Measurements from ENCODE around the gene ARL8A.
A peak's percentile ranks its signal among the peaks of the same experiment; 100 is the strongest.
"Not testable (repeated sequence)": the region's sequence is repeated elsewhere in the genome, so short reads cannot be mapped to it uniquely, and the experiment has no call there.

The ARL8A gene

GRCh38 chr1:202176949-202177927 lies 32.7 kb upstream of the ARL8A start:
- DNase-seq (ENCODE audit: low read depth in 1 of 2, low spot score in 1 of 2) = no peak

- no peak for DNase-seq (ENCODE audit: low read depth in 1 of 2, low spot score in 1 of 2)
Measured at GRCh38 chr1:202173993-202174392, 29.5 kb upstream of the ARL8A start.

- DNase-seq (ENCODE audit: low read depth in 1 of 2, low spot score in 1 of 2) = no peak
Measured at GRCh38 chr1:202172015-202172355, 27.4 kb upstream of the ARL8A start.

GRCh38 chr1:202171292-202172014 lies 26.9 kb upstream of the ARL8A start:
- DNase-seq (ENCODE audit: low read depth in 1 of 2, low spot score in 1 of 2) = no peak

- no peak for DNase-seq (ENCODE audit: low read depth in 1 of 2, low spot score in 1 of 2)
Measured at GRCh38 chr1:202170726-202171125, 26.2 kb upstream of the ARL8A start.

GRCh38 chr1:202168861-202169260 lies 24.3 kb upstream of the ARL8A start:
- DNase-seq (ENCODE audit: low read depth in 1 of 2, low spot score in 1 of 2) = no peak

GRCh38 chr1:202167708-202168415 lies 23.3 kb upstream of the ARL8A start:
- no peak for DNase-seq (ENCODE audit: low read depth in 1 of 2, low spot score in 1 of 2)

GRCh38 chr1:202167054-202167453 lies 22.5 kb upstream of the ARL8A start:
- DNase-seq (ENCODE audit: low read depth in 1 of 2, low spot score in 1 of 2) = not testable (repeated sequence)

GRCh38 chr1:202165942-202166843 lies 21.7 kb upstream of the ARL8A start:
- no peak for DNase-seq (ENCODE audit: low read depth in 1 of 2, low spot score in 1 of 2)

GRCh38 chr1:202165267-202165941 lies 20.9 kb upstream of the ARL8A start:
- no peak for DNase-seq (ENCODE audit: low read depth in 1 of 2, low spot score in 1 of 2)

GRCh38 chr1:202164271-202165037 lies 19.9 kb upstream of the ARL8A start:
- peak; percentile 50 to 59 for DNase-seq (ENCODE audit: low read depth in 1 of 2, low spot score in 1 of 2)

GRCh38 chr1:202163281-202164270 lies 19.0 kb upstream of the ARL8A start:
- no peak for DNase-seq (ENCODE audit: low read depth in 1 of 2, low spot score in 1 of 2)

GRCh38 chr1:202162418-202163280 lies 18.1 kb upstream of the ARL8A start:
- no peak for DNase-seq (ENCODE audit: low read depth in 1 of 2, low spot score in 1 of 2)

GRCh38 chr1:202162047-202162417 lies 17.5 kb upstream of the ARL8A start:
- DNase-seq (ENCODE audit: low read depth in 1 of 2, low spot score in 1 of 2) = peak in 1 of 2 donors; percentile 46

GRCh38 chr1:202161151-202162046 lies 16.9 kb upstream of the ARL8A start:
- no peak for DNase-seq (ENCODE audit: low read depth in 1 of 2, low spot score in 1 of 2)

GRCh38 chr1:202160377-202160940 lies 15.9 kb upstream of the ARL8A start, which contains the start of gene PTPN7:
Gene PTPN7, minus strand, starts transcription at chr1:202160602. Its CDS starts 1,200 bp downstream, at chr1:202159402.
- peak; percentile 59 to 73 for DNase-seq (ENCODE audit: low read depth in 1 of 2, low spot score in 1 of 2)
